ENCODE data around the gene E2F8.

- TF ChIP-seq POLR2A (IDR thresholded peaks at IDR 0.05) (no peak), CTCF (IDR thresholded peaks at IDR 0.05) (no peak)
These were observed 40.1 kb downstream of the E2F8 start for GRCh38 chr11:19200410-19201201.

Data from body of pancreas (tissue), 4 donors.